Measurements from ENCODE around the gene DUOXA1. TPM values are rescaled to one million over a fixed set of nuclear protein-coding genes. Genes with fewer than 3 reads are reported as not detected.

The DUOXA1 gene
- total and polyA plus RNA-seq, 9 of the 15 experiments (the other 6 are each of a cell fraction or from before 2014, with no cell fraction given): 0.17 to 0.74 (median 0.24) TPM; not detected in 6

- TF ChIP-seq CBX2 (IDR thresholded peaks at IDR 0.05; ENCODE audit: insufficient read depth, low read length, poor library complexity, severe bottlenecking) (no peak), ETV1 (tag; conservative IDR thresholded peaks at IDR 0.05; ENCODE audit: low read depth) (no peak), ZNF668 (CRISPR knock-in tag; IDR thresholded peaks at IDR 0.05) (no peak), FOSL1 (tag; conservative IDR thresholded peaks at IDR 0.05) (no peak), MTA1 (IDR thresholded peaks at IDR 0.05; ENCODE audit: borderline replicate concordance) (no peak), ZC3H8 (IDR thresholded peaks at IDR 0.05) (no peak), SMARCA4 (IDR thresholded peaks at IDR 0.05) (no peak), LEF1 (IDR thresholded peaks at IDR 0.05) (no peak)
- TF ChIP-seq, protein P1, sequence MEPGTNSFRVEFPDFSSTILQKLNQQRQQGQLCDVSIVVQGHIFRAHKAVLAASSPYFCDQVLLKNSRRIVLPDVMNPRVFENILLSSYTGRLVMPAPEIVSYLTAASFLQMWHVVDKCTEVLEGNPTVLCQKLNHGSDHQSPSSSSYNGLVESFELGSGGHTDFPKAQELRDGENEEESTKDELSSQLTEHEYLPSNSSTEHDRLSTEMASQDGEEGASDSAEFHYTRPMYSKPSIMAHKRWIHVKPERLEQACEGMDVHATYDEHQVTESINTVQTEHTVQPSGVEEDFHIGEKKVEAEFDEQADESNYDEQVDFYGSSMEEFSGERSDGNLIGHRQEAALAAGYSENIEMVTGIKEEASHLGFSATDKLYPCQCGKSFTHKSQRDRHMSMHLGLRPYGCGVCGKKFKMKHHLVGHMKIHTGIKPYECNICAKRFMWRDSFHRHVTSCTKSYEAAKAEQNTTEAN (CRISPR knock-in tag; IDR thresholded peaks at IDR 0.05): no peak
- TF ChIP-seq, protein P2, sequence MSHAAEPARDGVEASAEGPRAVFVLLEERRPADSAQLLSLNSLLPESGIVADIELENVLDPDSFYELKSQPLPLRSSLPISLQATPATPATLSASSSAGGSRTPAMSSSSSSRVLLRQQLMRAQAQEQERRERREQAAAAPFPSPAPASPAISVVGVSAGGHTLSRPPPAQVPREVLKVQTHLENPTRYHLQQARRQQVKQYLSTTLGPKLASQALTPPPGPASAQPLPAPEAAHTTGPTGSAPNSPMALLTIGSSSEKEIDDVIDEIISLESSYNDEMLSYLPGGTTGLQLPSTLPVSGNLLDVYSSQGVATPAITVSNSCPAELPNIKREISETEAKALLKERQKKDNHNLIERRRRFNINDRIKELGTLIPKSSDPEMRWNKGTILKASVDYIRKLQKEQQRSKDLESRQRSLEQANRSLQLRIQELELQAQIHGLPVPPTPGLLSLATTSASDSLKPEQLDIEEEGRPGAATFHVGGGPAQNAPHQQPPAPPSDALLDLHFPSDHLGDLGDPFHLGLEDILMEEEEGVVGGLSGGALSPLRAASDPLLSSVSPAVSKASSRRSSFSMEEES (CRISPR knock-in tag; IDR thresholded peaks at IDR 0.05): no peak
- TF ChIP-seq, protein P3, sequence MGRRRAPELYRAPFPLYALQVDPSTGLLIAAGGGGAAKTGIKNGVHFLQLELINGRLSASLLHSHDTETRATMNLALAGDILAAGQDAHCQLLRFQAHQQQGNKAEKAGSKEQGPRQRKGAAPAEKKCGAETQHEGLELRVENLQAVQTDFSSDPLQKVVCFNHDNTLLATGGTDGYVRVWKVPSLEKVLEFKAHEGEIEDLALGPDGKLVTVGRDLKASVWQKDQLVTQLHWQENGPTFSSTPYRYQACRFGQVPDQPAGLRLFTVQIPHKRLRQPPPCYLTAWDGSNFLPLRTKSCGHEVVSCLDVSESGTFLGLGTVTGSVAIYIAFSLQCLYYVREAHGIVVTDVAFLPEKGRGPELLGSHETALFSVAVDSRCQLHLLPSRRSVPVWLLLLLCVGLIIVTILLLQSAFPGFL (CRISPR knock-in tag; IDR thresholded peaks at IDR 0.05): no peak
Observed at GRCh38 chr15:45097466-45097865, 32.2 kb downstream of the DUOXA1 start (continued).
